ENCODE measurements around the gene DSTYK.
"Not testable (repeated sequence)": the region's sequence is repeated elsewhere in the genome, so short reads cannot be mapped to it uniquely, and the experiment has no call there.

The DSTYK gene

DNA sequence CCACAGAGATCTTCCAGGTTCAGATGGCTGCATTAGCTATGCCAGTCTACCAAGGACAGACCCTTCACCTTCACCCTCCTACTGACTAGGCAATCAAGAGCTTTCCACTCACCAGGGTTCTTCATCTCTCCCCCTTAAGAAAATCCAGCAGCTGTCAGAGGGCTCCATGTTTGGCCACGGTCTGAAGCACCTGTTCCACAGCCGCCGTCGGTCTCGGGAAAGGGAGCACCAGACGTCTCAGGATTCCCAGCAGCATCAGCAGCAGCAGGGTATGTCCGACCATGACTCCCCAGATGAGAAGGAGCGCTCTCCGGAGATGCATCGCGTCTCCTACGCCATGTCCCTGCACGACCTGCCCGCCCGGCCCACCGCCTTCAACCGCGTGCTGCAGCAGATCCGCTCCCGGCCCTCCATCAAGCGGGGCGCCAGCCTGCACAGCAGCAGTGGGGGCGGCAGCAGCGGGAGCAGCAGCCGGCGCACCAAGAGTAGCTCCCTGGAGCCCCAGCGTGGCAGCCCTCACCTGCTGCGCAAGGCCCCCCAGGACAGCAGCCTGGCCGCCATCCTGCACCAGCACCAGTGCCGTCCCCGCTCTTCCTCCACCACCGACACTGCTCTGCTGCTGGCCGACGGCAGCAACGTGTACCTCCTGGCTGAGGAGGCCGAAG, 30.0 kb upstream of the DSTYK start:
- no peak for DNase-seq

DNA sequence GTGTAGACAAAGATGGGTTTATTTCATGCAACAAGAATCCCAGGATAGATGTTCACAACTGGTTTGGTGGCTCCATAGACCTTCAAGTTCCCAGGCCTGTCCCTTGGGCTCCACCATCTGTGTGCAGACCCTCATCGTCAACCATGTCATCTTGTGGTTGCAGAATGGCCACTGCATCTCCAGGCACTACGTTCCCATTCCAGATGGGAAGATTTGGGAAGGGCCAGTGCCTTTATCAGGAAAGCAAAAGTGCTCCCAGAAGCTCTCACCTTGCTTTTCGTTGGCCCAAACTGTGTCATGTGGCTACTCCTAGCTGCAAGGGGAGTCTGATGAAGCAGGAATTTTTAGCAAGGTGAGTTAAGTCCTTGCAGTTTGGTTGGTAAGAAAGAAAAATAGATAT, 29.1 kb upstream of the DSTYK start:
- DNase-seq, result no peak

DNA sequence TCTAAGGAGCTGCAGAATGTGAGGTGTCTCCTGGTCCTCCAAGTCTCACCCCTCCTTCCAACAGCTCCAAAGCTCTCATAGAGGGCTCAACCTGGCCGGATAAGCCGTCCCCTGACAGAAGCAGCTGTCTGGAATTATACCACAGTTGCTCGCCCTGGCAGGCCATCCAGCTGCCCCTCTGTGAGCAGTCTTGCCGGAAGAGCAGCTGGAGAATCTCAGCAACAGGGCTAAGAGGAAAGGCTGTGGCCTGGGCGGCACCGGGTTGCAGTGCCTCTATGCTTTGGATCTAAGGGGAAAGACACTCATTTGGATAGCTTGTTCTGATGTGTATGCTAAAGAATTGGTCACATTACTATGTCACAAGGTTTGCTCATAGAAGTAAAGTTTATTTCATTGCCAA, 28.6 kb upstream of the DSTYK start:
- DNase-seq, result no peak

DNA sequence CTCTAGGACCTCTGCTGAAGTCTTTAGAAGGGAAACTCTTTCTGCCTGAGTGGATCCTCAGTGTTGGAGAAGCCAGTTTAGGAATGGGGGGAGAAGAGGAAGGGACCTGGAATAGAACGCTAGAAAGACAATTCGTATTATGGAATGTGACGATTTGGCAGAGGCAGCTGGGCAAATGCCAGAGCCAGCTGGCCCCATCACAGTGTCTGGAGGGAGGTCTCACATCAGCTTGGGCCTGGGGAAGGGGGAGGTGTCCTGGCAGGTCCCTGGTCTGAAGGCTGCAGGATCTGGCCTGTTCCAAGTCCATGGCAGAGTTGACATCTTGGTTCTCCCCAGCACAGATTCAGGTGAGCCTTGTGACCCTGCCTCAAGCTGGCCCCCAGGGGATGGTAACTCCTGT, 27.6 kb upstream of the DSTYK start:
- DNase-seq, result no peak

DNA sequence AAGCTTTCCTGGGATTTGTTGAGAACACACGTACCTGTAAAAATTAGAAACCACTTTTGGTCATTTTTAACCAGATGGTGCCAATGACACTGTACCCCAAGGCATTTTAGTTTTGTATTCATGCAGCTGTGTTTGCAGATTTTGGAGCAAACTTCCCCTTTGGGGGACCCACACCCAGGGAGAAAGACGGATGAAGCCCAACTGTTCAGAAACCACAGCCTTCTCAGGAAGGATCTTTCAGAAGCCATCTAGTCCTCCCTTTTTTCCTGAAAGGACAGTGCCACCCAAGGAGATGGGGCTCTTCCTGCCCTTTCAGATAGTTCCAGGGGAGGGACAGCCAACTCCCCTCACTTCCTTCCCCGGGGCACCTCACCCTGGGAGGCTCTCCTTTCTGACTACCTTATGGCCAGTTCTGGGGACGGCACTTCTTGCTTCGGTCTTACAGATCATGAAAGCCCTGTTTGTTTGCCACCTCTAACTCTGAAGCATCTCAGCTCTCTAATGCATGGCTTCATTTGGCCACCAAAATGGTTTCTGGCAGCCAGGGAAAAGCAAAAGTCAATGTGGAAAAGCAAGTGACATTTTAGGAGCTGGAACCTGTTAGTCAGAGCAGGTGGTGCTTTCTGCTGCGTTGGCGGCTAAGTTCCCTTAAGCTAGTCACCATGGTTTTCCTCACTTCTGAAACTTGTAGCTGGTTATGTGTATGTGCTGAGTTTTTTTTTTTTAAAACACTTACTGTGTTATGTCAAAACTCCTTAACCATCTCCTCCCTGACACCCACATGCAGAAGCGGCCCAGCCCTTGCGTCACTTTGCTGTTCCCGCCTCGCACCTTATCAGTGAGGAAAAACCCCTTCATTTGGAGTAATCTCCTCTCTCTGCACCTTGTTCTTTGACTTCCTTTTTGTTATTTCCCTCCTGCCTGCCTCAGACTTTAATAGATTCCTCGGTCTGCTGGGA, 26.3 kb upstream of the DSTYK start:
- no peak for DNase-seq

DNA sequence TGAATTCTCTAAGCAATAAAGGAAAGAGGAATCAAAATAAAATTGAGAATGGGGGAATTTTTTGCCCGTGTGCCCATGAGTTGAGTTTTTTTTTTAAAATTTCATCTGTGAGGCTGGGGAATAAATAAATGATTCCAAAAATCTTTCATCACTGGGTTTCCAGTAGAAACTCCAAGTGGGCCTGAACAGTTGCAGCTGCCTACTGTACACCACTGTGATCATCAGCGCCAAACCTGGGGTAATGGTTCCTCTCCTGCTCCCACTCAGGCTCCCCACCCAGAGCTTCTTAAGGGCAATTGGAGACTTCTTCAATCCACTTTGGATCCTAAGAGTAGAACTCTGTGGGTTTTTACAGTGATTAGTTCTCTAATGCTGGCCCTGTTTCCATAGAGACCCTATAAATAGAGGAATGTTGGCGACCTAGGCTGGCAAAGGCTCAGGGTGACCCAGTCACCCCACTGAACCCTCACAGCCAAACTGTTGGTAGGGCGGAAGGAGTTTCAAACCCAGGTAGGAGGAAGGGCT, 25.5 kb upstream of the DSTYK start:
- DNase-seq, result no peak

DNA sequence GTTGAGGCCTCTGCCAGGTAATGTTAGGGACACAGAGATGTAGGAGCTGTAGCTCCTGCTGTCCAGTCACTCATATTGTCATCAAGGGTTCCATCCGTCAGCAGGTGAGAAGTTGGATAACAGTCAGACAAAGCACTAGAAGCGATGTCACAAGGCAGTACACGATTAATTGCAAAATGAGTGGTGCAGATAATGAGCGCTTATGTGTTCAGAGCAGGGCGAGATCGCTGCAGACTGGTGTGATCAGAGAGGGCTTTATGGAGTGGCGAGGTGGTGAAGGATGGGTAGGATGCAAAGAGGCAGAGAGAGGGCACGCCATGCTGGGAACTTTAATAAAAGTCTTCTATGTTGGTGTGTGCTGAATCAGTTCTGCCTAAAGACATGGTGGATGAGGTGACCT, 25.0 kb upstream of the DSTYK start:
- no peak for DNase-seq

DNA sequence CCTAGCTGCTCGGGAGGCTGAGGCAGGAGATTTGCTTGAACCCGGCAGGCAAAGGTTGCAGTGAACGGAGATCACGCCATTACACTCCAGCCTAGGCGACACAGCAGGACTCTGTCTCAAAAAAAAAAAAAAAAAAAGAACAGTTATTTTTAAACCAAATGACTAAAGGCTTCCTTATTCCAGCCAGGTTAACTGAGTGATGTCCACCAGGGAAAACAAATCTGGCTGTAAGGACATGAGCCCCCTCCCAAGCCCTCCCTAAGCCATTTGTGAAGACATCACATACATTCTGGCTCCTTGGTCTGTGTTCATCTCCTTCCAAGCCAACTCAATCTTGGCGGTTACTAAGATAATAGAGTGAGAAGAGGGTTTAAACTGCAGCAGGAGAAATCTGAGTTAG, 24.4 kb upstream of the DSTYK start:
- DNase-seq, result no peak

DNA sequence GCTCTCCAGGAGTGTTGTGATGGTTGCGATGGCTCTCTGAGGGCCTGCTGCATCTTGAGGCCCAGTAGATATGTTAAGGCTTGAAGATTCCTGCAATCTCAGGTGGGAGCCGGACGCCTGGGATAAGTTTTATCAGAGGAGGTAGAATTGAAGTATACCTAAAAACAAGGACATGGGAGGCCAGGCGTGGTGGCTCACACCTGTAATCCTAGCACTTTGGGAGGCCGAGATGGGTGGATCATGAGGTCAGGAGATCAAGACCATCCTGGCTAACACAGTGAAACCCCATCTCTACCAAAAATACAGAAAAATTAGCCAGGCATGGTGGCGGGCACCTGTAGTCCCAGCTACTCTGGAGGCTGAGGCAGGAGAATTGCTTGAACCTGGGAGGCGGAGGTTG, 22.5 kb upstream of the DSTYK start:
- DNase-seq, result not testable (repeated sequence)

DNA sequence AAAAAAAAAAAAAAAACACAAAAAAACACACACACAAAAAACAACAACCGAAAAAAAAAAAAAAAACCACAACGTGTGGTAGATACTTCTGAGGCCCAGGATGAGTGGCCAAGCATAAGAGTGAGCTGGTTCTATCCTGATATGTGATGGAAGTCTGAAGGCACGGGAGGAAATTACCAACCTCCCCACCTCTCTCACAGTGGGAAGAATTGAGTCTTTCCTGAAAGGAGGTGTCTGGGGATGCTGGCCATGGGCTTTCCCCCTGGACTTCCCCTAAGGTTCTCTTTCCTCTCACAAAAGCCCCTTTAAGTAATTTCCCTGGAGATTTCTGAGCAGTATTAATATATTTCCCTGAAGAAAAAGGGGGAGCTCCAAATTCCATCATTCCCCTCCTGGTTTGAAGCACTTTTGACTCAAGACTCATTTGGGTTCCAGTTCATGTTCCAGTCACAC, 21.5 kb upstream of the DSTYK start:
- DNase-seq, result no peak

DNA sequence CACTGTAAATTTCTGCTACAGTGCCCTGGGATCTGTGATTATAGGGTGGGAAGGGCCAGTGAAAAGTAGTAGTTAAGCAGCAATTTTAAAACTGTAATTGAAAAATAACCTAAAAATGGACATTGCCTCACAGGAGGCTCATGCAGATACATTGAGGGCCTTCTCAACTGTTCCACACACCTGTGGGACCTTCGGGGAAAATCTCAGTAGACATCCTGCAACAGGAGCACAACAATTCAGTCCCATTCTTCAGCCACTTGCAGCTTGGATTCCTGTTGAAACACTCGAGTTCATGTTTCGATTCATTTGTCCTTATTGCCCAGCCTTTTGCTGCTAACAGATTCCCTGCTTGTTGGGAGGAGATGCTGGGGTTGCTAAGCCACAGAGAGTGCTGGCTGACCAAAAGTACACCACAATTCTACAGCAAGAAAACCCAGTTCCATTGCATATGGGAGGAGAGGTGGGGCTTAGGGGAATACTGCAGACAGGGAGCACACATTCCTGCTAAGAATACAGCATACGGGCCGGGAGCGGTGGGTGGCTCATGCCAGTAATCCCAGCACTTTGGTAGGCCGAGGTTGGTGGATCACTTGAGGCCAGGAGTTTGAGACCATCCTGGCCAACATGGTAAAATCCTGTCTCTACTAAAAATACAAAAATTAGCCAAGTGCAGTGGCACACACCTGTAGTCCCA, 20.8 kb upstream of the DSTYK start:
- no peak for DNase-seq

DNA sequence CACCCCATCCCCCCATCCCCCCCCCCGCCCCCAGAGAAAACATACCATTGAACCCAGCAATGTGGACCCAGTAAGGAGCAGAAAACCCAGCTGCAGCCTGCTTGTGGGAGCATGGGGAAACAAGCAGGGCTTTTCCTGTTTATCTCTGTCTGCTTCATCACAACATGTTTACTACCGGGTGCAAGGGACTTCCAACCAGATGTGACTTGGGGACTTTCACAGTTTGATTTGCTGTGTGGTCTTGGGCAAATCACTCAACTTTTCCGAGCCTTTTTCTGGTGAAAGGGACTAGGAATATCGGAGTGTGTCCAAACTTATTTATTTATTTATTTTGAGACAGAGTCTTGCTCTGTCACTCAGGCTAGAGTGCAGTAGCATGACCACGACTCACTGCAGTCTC, 19.5 kb upstream of the DSTYK start:
- DNase-seq, result no peak

DNA sequence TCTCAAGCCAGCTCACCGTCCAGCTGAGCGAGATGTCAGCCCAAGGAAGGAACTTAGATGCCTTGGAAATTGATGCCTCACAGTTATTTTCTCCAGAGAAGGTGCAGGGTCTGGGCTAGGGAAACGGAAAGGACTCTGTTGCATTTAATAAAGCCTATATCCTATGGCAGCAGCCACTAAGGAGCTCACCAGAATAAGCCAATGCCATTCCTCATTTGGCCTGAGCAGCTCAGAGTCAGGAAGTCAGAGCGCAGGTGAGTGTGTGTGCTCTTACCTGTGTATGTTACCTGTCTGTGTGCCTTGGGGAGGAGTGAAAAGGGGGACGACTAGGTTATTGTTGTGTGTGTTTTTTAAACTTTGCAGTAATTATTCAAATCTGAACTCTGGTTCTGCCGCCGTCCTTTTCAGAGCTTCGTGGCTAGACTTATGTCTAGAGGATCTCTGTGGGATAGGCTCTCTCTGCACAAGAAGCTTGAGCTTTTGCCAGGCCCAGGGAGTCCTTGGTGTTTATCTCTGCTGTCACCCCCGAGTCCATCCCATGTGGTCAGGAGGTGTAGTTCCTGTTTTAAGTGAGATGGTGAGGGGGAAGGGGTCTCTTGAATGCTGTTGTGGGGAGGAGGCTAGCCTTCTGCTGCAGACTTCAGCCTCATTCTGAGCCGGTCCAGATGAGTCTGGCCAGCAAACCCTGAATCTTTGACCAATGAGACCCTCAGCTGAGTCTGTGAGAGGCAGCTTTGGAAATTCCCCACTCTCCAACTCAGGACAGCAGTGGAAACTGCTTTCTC, 18.6 kb upstream of the DSTYK start:
- DNase-seq, result no peak

DNA sequence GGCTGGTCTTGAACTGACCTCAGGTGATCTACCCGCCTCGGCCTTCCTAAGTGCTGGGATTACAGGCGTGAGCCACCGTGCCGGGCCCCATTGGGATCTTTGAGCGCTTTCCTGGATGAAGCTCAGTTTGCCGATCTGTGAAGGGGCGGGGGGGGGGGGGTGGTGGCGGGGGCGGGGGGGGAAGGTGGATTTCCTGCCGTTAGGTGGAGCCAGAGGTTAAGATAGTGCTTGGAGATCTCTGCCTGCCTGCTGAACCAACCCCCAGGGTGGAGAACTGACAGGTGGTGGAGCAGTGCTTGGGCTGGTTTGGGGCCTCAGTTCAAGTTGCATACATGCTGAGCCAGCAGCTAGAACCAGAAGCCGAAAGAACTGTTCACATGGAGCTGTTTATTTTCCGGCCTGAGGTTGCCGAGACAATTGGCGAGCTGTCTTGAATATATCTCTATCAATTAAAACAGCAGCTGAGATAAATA, 17.9 kb upstream of the DSTYK start:
- DNase-seq, result peak; percentile 88

DNA sequence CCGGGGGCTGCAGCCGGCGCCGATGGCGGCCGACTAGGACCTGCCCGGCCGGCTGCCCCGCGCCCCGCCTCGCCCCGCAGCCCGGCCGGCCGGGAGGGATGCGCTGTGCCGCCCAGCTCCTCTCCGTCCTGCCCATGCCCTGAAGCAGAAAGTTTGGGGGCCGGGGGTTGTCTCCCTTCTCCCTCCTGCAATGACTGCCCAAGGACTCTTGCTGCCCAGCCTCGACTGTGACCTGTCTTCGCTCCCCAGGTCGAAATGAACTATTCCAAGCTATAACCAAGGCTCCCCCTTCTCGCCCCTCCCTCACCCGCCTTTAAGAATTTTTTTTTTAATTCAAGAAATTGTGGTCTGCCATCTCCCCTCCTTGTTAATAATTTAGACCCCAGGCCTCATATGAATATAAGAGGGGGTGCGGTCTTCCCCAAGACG, 16.6 kb upstream of the DSTYK start:
- DNase-seq, result no peak

DNA sequence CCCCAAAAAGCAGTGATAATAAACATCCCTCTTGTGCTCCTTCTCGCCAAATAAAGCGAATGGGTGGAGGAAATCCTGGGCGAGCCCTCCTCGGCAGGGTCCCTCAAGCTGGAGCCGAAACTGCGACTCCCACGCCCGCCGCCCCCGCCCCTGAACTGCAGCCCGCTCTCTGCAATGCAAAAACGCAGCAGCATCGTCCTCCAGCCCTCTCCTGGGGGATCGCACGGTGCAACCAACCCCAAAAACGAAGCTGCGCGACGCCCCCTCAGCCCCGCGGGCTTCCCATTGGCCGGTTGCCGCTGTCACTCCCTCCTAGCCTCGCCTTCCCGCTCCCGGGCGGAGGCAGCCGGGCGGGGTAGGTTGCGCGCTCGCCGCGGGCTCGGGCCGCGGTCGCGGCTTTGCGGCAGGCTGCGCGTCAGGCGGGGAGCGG, 16.1 kb upstream of the DSTYK start, which contains the start of gene TMCC2:
TMCC2 (plus strand) TSS at position 363 of the 430 bp plus-strand sequence. CDS start 619 bp downstream, outside the sequence.
- peak; percentile 96 for DNase-seq

DNA sequence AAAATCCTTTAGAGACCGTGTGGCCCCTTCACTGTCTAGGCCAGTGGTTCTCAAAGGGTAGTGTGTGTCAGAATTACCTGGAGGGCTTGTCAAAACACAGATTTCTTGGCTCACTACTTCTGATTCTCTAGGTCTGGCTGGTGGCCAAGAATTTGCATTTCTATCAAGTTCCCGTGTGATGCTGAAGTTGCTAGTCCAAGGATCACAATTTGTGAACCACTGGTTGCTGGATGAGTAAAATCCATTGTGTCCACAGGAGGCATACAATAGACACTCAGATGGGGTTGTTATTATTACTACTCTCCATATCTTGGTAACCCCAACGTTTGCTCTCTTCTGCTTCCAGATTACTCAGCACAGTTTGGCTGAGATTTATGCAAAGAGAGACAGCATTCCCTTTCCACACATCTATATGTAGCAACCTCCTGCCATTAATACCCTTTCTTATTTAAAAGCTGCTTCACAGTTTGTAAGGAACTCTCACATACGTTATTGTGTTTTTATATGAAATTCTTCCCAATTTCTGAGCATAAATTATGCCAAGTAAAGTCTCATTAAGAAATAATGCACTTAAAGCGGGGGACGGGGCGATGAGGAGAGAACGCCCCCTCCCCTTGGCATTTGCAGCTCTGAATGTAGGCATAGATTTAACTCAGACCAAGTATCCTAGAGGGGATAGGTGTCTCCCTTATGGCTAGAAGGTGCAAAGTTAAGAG, 15.5 kb upstream of the DSTYK start:
- peak; percentile 62 for DNase-seq

DNA sequence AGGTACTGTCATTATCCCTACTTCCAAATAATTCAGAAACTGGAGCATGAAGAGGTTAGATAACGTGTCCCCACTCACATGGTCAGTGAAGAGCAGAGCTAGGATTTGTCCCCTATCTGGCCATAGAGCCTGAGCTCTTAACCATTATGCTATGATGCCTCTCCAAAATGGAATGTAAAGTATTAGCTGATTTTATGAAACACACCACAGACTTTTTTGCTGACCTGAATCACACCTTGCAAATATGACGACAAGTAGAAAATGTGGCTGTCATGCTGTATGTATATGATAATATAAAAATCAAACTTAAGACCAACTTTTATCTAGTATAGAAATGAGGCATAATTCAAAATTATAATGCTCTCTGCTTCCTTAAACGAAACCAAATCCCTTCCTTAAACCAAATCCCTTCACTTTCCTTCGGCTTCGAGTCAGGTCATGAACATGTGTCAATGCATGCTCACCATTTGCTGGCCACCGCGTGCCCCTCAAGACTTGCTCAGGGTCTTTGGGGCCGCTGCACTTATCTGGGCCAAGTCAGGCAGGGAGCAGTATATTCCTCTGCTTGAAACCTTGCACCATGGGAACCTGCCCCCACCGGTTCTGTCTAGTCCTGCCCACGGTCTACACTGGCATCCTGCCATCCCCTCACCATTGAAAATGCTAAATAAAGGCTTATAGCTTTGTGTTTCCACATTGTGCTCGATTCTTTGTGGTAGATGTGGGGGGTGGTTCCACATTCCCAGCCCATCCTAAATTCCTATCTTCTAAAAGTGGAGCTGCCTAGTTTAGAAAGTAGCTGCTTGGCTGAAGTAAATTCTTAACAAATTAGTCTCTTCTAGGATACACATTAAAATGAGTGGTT, 14.6 kb upstream of the DSTYK start:
- peak; percentile 75 for DNase-seq

DNA sequence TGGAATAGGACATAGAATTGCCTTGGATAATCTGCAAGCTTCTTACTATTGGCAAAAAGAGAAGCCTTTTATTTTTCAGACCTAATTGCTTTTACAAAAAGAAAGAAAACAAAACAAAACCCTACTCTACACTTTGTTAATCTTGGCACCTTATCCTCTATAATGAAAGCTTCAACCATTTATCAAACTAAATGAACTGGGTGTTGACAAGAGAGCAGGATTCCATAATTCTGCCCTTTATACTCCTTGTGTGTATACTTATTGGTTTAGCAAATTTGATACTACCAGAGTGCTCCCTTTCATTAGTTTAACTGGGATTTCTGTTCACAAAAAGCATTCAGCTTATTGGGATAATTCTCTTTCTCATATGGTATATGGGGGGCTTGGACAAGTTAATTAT, 13.2 kb upstream of the DSTYK start:
- DNase-seq, result no peak

DNA sequence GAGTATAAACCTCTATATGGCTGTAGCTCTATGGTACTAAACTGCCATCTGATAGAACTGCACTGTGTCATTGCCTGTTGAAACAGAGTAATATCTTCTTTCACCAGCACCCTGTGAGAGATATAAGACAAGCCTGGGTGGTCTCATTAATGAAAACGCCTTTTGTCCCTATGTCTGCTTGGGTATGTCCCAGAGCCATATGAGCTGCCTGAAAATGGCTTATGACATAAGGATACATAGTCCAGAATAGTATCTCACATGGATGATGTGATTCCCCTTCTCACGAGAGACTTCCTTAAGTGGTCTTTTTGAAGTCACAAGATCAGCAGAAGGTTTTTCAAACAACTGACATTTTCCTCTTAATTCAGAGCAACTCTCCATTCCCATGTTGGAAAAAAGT, 8.9 kb upstream of the DSTYK start:
- DNase-seq, result no peak
